Stimulated activated CD8-positive, alpha-beta memory T cell treated with anti-CD3 and anti-CD28 coated beads, Interleukin-7, amount 100 ng/mL, for 48 hours (primary cell): ENCODE measurements around the gene FURIN.
"Not testable (repeated sequence)": the region's sequence is repeated elsewhere in the genome, so short reads cannot be mapped to it uniquely, and the experiment has no call there.

ENCODE experiments used
- DNase-seq, 2 donors: peaks; one replicate each; pipeline ENCODE4 v3.0.0-alpha.2; 2020; ENCODE audit warnings: low read depth in 1 of 2; ENCODE audit errors: extremely low read depth in 1 of 2

The FURIN gene

GRCh38 chr15:90881978-90882721 lies 13.8 kb downstream of the FURIN start:
- no peak for DNase-seq

GRCh38 chr15:90882781-90883525 lies 14.6 kb downstream of the FURIN start:
- DNase-seq, result no peak

- DNase-seq, result no peak
Measured at GRCh38 chr15:90883526-90883975, 15.2 kb downstream of the FURIN start.

- no peak for DNase-seq
Measured at GRCh38 chr15:90883976-90884718, 15.8 kb downstream of the FURIN start, which contains the start of gene FES. Gene FES, plus strand, starts transcription at chr15:90884504. Its CDS starts 542 bp downstream, at chr15:90885046.

GRCh38 chr15:90884719-90885431 lies 16.5 kb downstream of the FURIN start:
- no peak for DNase-seq

- peak in 1 of 2 donors; percentile 62 for DNase-seq
Measured at GRCh38 chr15:90885432-90886290, 17.3 kb downstream of the FURIN start.

- no peak for DNase-seq
Measured at GRCh38 chr15:90886291-90886614, 17.9 kb downstream of the FURIN start.

- DNase-seq, result no peak
Measured at GRCh38 chr15:90887037-90887481, 18.7 kb downstream of the FURIN start.

- no peak for DNase-seq
Measured at GRCh38 chr15:90889313-90889730, 20.9 kb downstream of the FURIN start.

GRCh38 chr15:90889736-90890456 lies 21.5 kb downstream of the FURIN start:
- no peak for DNase-seq

- DNase-seq, result no peak
Measured at GRCh38 chr15:90890839-90891238, 22.5 kb downstream of the FURIN start.

GRCh38 chr15:90891346-90891949 lies 23.1 kb downstream of the FURIN start:
- DNase-seq, result no peak

GRCh38 chr15:90892023-90892422 lies 23.6 kb downstream of the FURIN start:
- no peak for DNase-seq

GRCh38 chr15:90892498-90893174 lies 24.2 kb downstream of the FURIN start:
- no peak for DNase-seq

- no peak for DNase-seq
Measured at GRCh38 chr15:90893175-90894090, 25.0 kb downstream of the FURIN start.

- no peak for DNase-seq
Measured at GRCh38 chr15:90895571-90896117, 27.3 kb downstream of the FURIN start.

GRCh38 chr15:90897131-90897655 lies 28.8 kb downstream of the FURIN start:
- not testable (repeated sequence) for DNase-seq
